Stomach (tissue), 4 donors: Measurements from ENCODE around the gene ZNF431.

Experiments used
- CTCF ChIP-seq, 7 experiments: fragments of 450-650 bp in 4 of 7; fragments of 200-600 bp in 3 of 7; sonication (generic) in 3 of 7; IDR thresholded peaks; one replicate each; pipeline ENCODE4 v1.5.1; 2016 to 2019; ENCODE audit warnings: antibody characterized with exemption in 7 of 7, control low read depth in 2 of 7, mild to moderate bottlenecking in 1 of 7
- EP300 ChIP-seq: sonication (generic); formaldehyde crosslinking; IDR thresholded peaks from one replicate; pipeline ENCODE4 v1.6.1; 2017; ENCODE audit warnings: antibody characterized with exemption
- POLR2AphosphoS5 ChIP-seq, 3 donors: sonication (generic); formaldehyde crosslinking; IDR thresholded peaks; one replicate each; pipeline ENCODE4 v1.6.1; 2016; ENCODE audit warnings: antibody characterized with exemption in 3 of 3

DNA sequence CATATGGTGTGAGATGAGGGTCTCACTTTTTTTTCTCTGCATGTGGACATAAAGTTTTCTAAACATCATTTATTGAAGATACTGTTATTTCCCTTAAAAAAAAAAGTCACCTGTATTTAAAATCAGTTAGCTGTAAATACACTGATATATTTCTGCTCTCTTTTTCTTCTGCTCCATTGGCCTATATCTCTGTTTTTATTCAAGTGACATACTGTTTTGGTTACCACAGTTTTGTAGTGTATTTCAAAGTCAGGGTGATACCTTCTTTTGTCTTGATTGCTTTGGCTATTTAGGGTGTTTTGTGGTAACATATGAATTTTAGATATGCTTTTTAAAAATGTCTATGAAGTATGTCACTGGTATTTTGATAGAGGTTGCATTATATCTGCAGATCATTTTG is 15.8 kb upstream of the ZNF431 start:
- TF ChIP-seq CTCF (IDR thresholded peaks at IDR 0.05) = no peak
- no peak for TF ChIP-seq POLR2AphosphoS5 (IDR thresholded peaks at IDR 0.05)
- no peak for TF ChIP-seq EP300
